HepG2 (cell line): ENCODE measurements around the gene IQGAP2. TPM values are rescaled to one million over a fixed set of nuclear protein-coding genes. Genes with fewer than 3 reads are reported as not detected.

Source experiments
- ATAC-seq: fragments of 200-7000 bp; cut with Tn5 transposase; 3 replicates; pipeline ENCODE4 v1.9.1; 2020; ENCODE audit warnings: mild to moderate bottlenecking, moderate library complexity
- BruUV-seq: library from RNA; stranded (reverse); fragments of 400-500 nt; replicated peaks from 2 replicates; lab custom pipeline; 2021; lab: Mats Ljungman, UMichigan
- CTCF ChIA-PET: fragments of 300-600 bp; formaldehyde crosslinking; extraction: SDS; loops from one replicate; lab custom pipeline; 2021; ENCODE audit warnings: low total read pairs, inconsistent platforms, low intra/inter-chr PET ratio; lab: Yijun Ruan, JAX
- POLR2A ChIA-PET: fragments of 350-600 bp; sonication (Branson Sonifier 250); formaldehyde crosslinking; loops from one replicate; lab custom pipeline; 2020; ENCODE audit warnings: antibody characterized with exemption, inconsistent platforms; lab: Yijun Ruan, JAX
- DNase-seq: peaks from one replicate; pipeline ENCODE4 v3.0.0-alpha.2; 2015; ENCODE audit warnings: low spot score
- FAIRE-seq: peaks from 3 replicates; lab custom pipeline; 2011; peaks lifted over from hg19 to GRCh38; lab: Jason Lieb, UNC
- H2AFZ ChIP-seq: one replicate; pipeline ENCODE4 v1.6.1; 2011; ENCODE audit warnings: low read length, inconsistent platforms
- H3K27ac ChIP-seq: fragments of 300-600 bp; 3 replicates; pipeline ENCODE4 v1.8.0; 2011; ENCODE audit warnings: mixed run types, mild to moderate bottlenecking, mixed read lengths, low read length, inconsistent platforms; ENCODE audit not compliant: insufficient read depth; ENCODE audit errors: extremely low read length
- H3K27me3 ChIP-seq, 2 experiments: fragments of 200-600 bp in 1 of 2; 2 replicates in 1 of 2; 3 replicates in 1 of 2; pipeline versions ENCODE4 v1.6.0 to v1.8.0; 2011; ENCODE audit warnings: low read length in 2 of 2, mild to moderate bottlenecking in 2 of 2, moderate library complexity in 2 of 2, inconsistent platforms in 1 of 2; ENCODE audit not compliant: insufficient read depth in 2 of 2, control insufficient read depth in 1 of 2
- H3K36me3 ChIP-seq, 2 experiments: fragments of 200-600 bp in 1 of 2; replicated peaks in 1 of 2; 2 replicates in 1 of 2; 3 replicates in 1 of 2; pipeline versions ENCODE4 v1.5.1 to v1.8.0; 2011; ENCODE audit warnings: low read length in 2 of 2, inconsistent platforms in 1 of 2; ENCODE audit not compliant: insufficient read depth in 2 of 2, control insufficient read depth in 1 of 2
- H3K4me1 ChIP-seq: 2 replicates; pipeline ENCODE4 v1.5.1; 2012; ENCODE audit warnings: low read length, inconsistent platforms; ENCODE audit not compliant: insufficient read depth
- H3K4me2 ChIP-seq: 2 replicates; pipeline ENCODE4 v1.6.0; 2011; ENCODE audit warnings: low read depth, low read length, inconsistent platforms
- H3K4me3 ChIP-seq, 3 experiments: fragments of 200-600 bp in 1 of 3; sonication (generic), shearing (Covaris generic) in 1 of 3; replicated peaks in 1 of 3; 2 replicates each; pipeline ENCODE4 v1.5.1; 2011 to 2016; ENCODE audit warnings: low read length in 3 of 3, inconsistent platforms in 2 of 3, low read depth in 2 of 3, mild to moderate bottlenecking in 2 of 3, control low read depth in 1 of 3, mixed read lengths in 1 of 3; ENCODE audit not compliant: insufficient read depth in 1 of 3
- H3K79me2 ChIP-seq: one replicate; pipeline ENCODE4 v1.6.1; 2011; ENCODE audit warnings: low read length, inconsistent platforms; ENCODE audit not compliant: insufficient read depth
- H3K9ac ChIP-seq: 2 replicates; pipeline ENCODE4 v1.6.0; 2011; ENCODE audit warnings: mild to moderate bottlenecking, low read depth, low read length, inconsistent platforms; ENCODE audit not compliant: insufficient read depth
- H3K9me3 ChIP-seq: 2 replicates; pipeline ENCODE4 v1.5.1; 2012; ENCODE audit warnings: mild to moderate bottlenecking, low read length
- H4K20me1 ChIP-seq: 2 replicates; pipeline ENCODE4 v1.6.0; 2011; ENCODE audit warnings: inconsistent platforms, mild to moderate bottlenecking, low read length, moderate library complexity; ENCODE audit not compliant: insufficient read depth
- BHLHE40 ChIP-seq: IDR thresholded peaks from 2 replicates; pipeline ENCODE4 v1.6.1; 2011; ENCODE audit warnings: low read length, improper control_type of control experiment
- JARID2 ChIP-seq: sonication (generic); formaldehyde crosslinking; IDR thresholded peaks from 2 replicates; pipeline ENCODE4 v1.8.1; 2023; ENCODE audit warnings: missing genetic modification reagents, inconsistent platforms; ENCODE audit not compliant: insufficient replicate concordance
- MAFK ChIP-seq, 2 experiments: IDR thresholded peaks in 1 of 2; conservative IDR thresholded peaks in 1 of 2; 2 replicates each; pipeline ENCODE4 v1.6.1; 2011; ENCODE audit warnings: improper control_type of control experiment in 2 of 2, low read length in 2 of 2
- MTA3 ChIP-seq: sonication (generic); formaldehyde crosslinking; IDR thresholded peaks from 2 replicates; pipeline ENCODE4 v1.4.0; 2020; ENCODE audit warnings: missing genetic modification reagents
- PRMT3 ChIP-seq: sonication (generic); formaldehyde crosslinking; IDR thresholded peaks from 2 replicates; pipeline ENCODE4 v1.8.1; 2022; ENCODE audit warnings: low read depth, mild to moderate bottlenecking, moderate library complexity, missing genetic modification reagents, borderline replicate concordance
- SALL1 ChIP-seq: sonication (generic); formaldehyde crosslinking; IDR thresholded peaks from 2 replicates; pipeline ENCODE4 v1.8.0; 2022; ENCODE audit warnings: mild to moderate bottlenecking, missing genetic modification reagents
- SRSF1 ChIP-seq: fragments of 200-400 bp; formaldehyde crosslinking; optimal IDR thresholded peaks from 2 replicates; pipeline ENCODE3; 2017; ENCODE audit warnings: mild to moderate bottlenecking, low read depth, low read length, moderate library complexity
- SUZ12 ChIP-seq: fragments of 150-350 bp; IDR thresholded peaks from 2 replicates; pipeline ENCODE4 v1.6.1; 2014; ENCODE audit warnings: low read depth, low read length
- TEAD3 ChIP-seq: optimal IDR thresholded peaks from 2 replicates; pipeline ENCODE3; 2016; ENCODE audit warnings: borderline replicate concordance
- ZNF30 ChIP-seq: sonication (generic); formaldehyde crosslinking; IDR thresholded peaks from 2 replicates; pipeline ENCODE4 v1.5.0; 2020; ENCODE audit warnings: mild to moderate bottlenecking, missing genetic modification reagents
- ZNF546 ChIP-seq: sonication (generic); formaldehyde crosslinking; conservative IDR thresholded peaks from 2 replicates; pipeline ENCODE4 v1.8.1; 2023; ENCODE audit warnings: mild to moderate bottlenecking, missing genetic modification reagents
- WGBS: methylation state at CpG from one replicate; pipeline ENCODE4 v1.1.6; 2017; ENCODE audit warnings: low lambda C conversion rate; 5-methylcytosine and 5-hydroxymethylcytosine counted together
- in situ Hi-C: cut with HindIII; loops from 2 replicates; pipeline ENCODE4 v1.10.0; 2017; ENCODE audit warnings: low pct_unique_long_range_greater_than_20kb; ENCODE audit not compliant: extremely low pct_ligation_motif_present
- intact Hi-C: fragments of 100-400 bp; cut with micrococcal nuclease; formaldehyde crosslinking; loops from one replicate; pipeline ENCODE4 v1.10.0; 2022; ENCODE audit not compliant: unreplicated experiment
- polyA plus RNA-seq, 8 experiments: library from polyadenylated mRNA; depleted of rRNA in 3 of 8; stranded (reverse) in 7 of 8; unstranded in 1 of 8; fragments of >200 nt; fragmentation: Illumina TruSeq in 4 of 8; extraction: Trizol in 4 of 8; gene quantifications; 2 replicates each; pipeline versions ENCODE4 v1.2.1 to v1.2.3, GENCODE V29; 2011 to 2016; ENCODE audit warnings: low read depth in 4 of 8, missing spikeins in 1 of 8, mixed read lengths in 1 of 8; ENCODE audit not compliant: insufficient read depth in 1 of 8
- total RNA-seq, 5 experiments: library from RNA; depleted of rRNA; stranded (reverse); fragments of >200 nt; fragmentation: Illumina TruSeq; extraction: Trizol; gene quantifications; 2 replicates each; pipeline ENCODE4 v1.2.3, GENCODE V29; 2016; ENCODE audit warnings: low read depth in 1 of 5
- TF ChIP-seq, protein P1 (sequence below): sonication (generic); formaldehyde crosslinking; IDR thresholded peaks from 2 replicates; pipeline ENCODE4 v1.8.0; 2022; ENCODE audit warnings: mild to moderate bottlenecking, missing genetic modification reagents, moderate library complexity
- TF ChIP-seq, protein P2 (sequence below): sonication (generic); formaldehyde crosslinking; IDR thresholded peaks from 2 replicates; pipeline ENCODE4 v1.5.0; 2020; ENCODE audit warnings: mild to moderate bottlenecking, low read depth, missing genetic modification reagents, borderline replicate concordance
- TF ChIP-seq, protein P3 (sequence below): sonication (generic); formaldehyde crosslinking; IDR thresholded peaks from 2 replicates; pipeline ENCODE4 v1.5.0; 2020; ENCODE audit warnings: missing genetic modification reagents, mild to moderate bottlenecking, borderline replicate concordance

Gene IQGAP2
- total and polyA plus RNA-seq, 2 of the 13 experiments (the other 11 are each of a cell fraction or from before 2014, with no cell fraction given) = 35.2 to 83.3 TPM

- no peak overlapping the region for H2AFZ ChIP-seq
- POLR2A ChIA-PET = no interaction called here
- TF ChIP-seq BHLHE40 (no peak), MAFK (conservative IDR thresholded peaks at IDR 0.05 in 1 of 2, IDR thresholded peaks at IDR 0.05 in 1 of 2; ENCODE audit: low read length in 2 of 2) (peak in 1 of 2 experiments; percentile 31; a peak in 1 of 4 replicates), SALL1 (no peak), SRSF1 (no peak)
- TF ChIP-seq, protein P1, sequence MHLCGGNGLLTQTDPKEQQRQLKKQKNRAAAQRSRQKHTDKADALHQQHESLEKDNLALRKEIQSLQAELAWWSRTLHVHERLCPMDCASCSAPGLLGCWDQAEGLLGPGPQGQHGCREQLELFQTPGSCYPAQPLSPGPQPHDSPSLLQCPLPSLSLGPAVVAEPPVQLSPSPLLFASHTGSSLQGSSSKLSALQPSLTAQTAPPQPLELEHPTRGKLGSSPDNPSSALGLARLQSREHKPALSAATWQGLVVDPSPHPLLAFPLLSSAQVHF (CRISPR knock-in tag) = no peak
- TF ChIP-seq, all 625 proteins: peak for 1
- H3K27me3 ChIP-seq = no peaks in the 10 kb centered on the region
- CTCF ChIA-PET = no interaction called here
- peaks cover 4% of the 10 kb centered on the region; the same call in 1 of the 2 replicates for H4K20me1 ChIP-seq
- ATAC-seq (no peak), FAIRE-seq (no peak), DNase-seq (no peak)
- H3K4me1 ChIP-seq = peaks cover 19% of the 10 kb centered on the region
- WGBS = 100% methylated on average over 1 of the region's 1 CpG
- H3K9ac ChIP-seq = no peak overlapping the region
- in situ Hi-C loops = no loop called here
- H3K9me3 ChIP-seq = no peaks in the 10 kb centered on the region
- H3K4me3 ChIP-seq = no peak overlapping the region
- H3K27ac ChIP-seq = no peak overlapping the region
- intact Hi-C loops = no loop called here
- peaks cover 25% of the 10 kb centered on the region for H3K79me2 ChIP-seq
- no TSS peak for BruUV-seq
- H3K4me2 ChIP-seq = no peak overlapping the region
- H3K36me3 ChIP-seq = peaks cover 0 to 3% of the 10 kb centered on the region in 2 experiments; a peak in 2 of 5 replicates
These were observed 149.5 kb downstream of the IQGAP2 start for GRCh38 chr5:76552546-76552945.

- no peaks in the 10 kb centered on the region for H3K9me3 ChIP-seq
- intact Hi-C loops = no loop called here
- no TSS peak for BruUV-seq
- H3K79me2 ChIP-seq = peaks cover 18% of the 10 kb centered on the region
- no peak overlapping the region for H3K9ac ChIP-seq
- no peak for ATAC-seq
- in situ Hi-C loops = no loop called here
- 96% methylated on average over 2 of the region's 2 CpGs for WGBS
- ChIA-PET POLR2A (no interaction called here), CTCF (no interaction called here)
- H3K4me3 ChIP-seq = no peak overlapping the region
- H4K20me1 ChIP-seq = peaks cover 4% of the 10 kb centered on the region; the same call in 1 of the 2 replicates
- peaks cover 12% of the 10 kb centered on the region for H3K4me1 ChIP-seq
- no peak overlapping the region for H3K27ac ChIP-seq
- no peak overlapping the region for H2AFZ ChIP-seq
- no peaks in the 10 kb centered on the region for H3K27me3 ChIP-seq
- H3K36me3 ChIP-seq = peaks cover 0 to 3% of the 10 kb centered on the region in 2 experiments; a peak in 2 of 5 replicates
- DNase-seq = no peak
- no peak overlapping the region for H3K4me2 ChIP-seq
- FAIRE-seq = no peak
- TF ChIP-seq JARID2 (CRISPR knock-in tag) (no peak), ZNF546 (CRISPR knock-in tag) (no peak), MTA3 (CRISPR knock-in tag) (no peak), ZNF30 (CRISPR knock-in tag) (no peak), SUZ12 (no peak), TEAD3 (CRISPR knock-in tag) (no peak), PRMT3 (no peak)
- TF ChIP-seq, protein P2, sequence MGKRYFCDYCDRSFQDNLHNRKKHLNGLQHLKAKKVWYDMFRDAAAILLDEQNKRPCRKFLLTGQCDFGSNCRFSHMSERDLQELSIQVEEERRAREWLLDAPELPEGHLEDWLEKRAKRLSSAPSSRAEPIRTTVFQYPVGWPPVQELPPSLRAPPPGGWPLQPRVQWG (CRISPR knock-in tag) = no peak
- TF ChIP-seq, protein P3, sequence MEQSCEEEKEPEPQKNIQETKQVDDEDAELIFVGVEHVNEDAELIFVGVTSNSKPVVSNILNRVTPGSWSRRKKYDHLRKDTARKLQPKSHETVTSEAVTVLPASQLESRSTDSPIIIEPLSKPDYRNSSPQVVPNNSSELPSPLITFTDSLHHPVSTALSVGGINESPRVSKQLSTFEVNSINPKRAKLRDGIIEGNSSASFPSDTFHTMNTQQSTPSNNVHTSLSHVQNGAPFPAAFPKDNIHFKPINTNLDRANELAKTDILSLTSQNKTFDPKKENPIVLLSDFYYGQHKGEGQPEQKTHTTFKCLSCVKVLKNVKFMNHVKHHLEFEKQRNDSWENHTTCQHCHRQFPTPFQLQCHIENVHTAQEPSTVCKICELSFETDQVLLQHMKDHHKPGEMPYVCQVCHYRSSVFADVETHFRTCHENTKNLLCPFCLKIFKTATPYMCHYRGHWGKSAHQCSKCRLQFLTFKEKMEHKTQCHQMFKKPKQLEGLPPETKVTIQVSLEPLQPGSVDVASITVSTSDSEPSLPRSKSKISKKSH = no peak
These were observed 150.2 kb downstream of the IQGAP2 start for GRCh38 chr5:76553251-76553650.
